Retinal pigment epithelial cell (primary cell): ENCODE data around the gene DMD.

Experiments
- DNase-seq: peaks from one replicate; pipeline ENCODE4 v3.0.0-alpha.2; 2010; ENCODE audit warnings: low read depth
- H3K4me3 ChIP-seq: 2 replicates; pipeline ENCODE4 v1.5.1; 2011; ENCODE audit warnings: mild to moderate bottlenecking, low read length, control low read depth, moderate library complexity
- CTCF ChIP-seq: conservative IDR thresholded peaks from 2 replicates; pipeline ENCODE4 v1.5.1; 2011; ENCODE audit warnings: low read depth, low read length, control low read depth, inconsistent platforms

DMD gene

GRCh38 chrX:31847773-31848172 lies 1363.6 kb downstream of the DMD start:
- no peak for DNase-seq
- no peak for TF ChIP-seq CTCF
- no peak overlapping the region for H3K4me3 ChIP-seq

DNA sequence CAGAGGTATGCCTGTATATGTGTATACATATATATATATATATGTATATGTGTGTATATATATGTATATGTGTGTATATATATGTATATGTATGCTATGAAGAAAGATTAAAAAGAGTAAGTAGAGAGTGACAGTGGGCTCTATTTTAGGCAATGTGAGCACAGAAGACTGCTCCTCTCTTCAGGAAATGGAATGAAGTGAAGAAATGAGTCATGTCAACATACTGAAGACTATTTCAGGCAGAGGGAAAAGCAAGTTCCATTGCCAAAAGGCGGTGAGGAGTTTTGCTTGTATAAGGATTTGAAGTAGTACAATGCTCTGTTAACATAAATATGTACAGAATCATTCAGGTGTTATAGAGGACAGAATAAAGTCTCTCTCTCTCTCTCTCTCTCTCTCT lies 1366.3 kb downstream of the DMD start:
- DNase-seq = no peak
- no peak overlapping the region for H3K4me3 ChIP-seq
- TF ChIP-seq CTCF = no peak

- DNase-seq = no peak
- TF ChIP-seq CTCF = no peak
- no peak overlapping the region for H3K4me3 ChIP-seq
Measured at GRCh38 chrX:31838617-31839016, 1372.7 kb downstream of the DMD start.

GRCh38 chrX:31837445-31838049 lies 1373.8 kb downstream of the DMD start:
- no peak for DNase-seq
- TF ChIP-seq CTCF = no peak

DNA sequence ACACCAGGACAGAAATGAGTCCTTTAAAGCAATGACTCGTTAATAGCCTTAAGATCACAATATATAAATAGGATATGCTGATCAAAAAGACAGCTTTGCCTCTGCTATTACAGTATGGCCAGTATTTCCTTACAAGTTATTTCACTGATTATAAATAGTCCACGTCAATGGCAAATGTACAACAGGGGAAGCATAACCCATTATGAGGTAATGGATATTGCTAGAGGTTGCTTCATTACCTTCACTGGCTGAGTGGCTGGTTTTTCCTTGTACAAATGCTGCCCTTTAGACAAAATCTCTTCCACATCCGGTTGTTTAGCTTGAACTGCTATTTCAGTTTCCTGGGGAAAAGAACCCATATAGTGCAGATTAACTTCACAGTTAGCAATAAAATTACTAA lies 1374.9 kb downstream of the DMD start:
- DNase-seq = no peak
- no peak overlapping the region for H3K4me3 ChIP-seq
- no peak for TF ChIP-seq CTCF

More at GRCh38 chrX:31837445-31838049, 1373.8 kb downstream of the DMD start:
- H3K4me3 ChIP-seq = no peak overlapping the region

DNA sequence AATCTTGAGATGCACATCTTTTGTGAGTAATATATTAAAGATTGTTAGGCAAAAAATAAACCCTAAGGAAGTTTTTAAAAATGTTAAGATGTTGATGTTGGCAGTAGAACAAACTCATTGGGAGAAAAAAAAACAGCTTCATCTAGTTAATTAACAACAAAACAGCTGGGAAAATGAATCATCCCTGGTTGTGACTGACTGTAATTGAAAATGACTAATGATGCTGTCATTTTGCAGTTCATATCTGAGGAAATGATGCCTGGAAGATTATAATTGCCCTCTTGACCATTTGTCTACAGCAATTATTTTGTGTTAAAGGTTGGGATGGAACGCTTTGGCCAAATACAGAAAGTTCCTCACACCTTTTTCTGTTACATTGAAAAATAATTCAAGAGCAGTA lies 1379.1 kb downstream of the DMD start:
- no peak for TF ChIP-seq CTCF
- H3K4me3 ChIP-seq = no peak overlapping the region
- no peak for DNase-seq

DNA sequence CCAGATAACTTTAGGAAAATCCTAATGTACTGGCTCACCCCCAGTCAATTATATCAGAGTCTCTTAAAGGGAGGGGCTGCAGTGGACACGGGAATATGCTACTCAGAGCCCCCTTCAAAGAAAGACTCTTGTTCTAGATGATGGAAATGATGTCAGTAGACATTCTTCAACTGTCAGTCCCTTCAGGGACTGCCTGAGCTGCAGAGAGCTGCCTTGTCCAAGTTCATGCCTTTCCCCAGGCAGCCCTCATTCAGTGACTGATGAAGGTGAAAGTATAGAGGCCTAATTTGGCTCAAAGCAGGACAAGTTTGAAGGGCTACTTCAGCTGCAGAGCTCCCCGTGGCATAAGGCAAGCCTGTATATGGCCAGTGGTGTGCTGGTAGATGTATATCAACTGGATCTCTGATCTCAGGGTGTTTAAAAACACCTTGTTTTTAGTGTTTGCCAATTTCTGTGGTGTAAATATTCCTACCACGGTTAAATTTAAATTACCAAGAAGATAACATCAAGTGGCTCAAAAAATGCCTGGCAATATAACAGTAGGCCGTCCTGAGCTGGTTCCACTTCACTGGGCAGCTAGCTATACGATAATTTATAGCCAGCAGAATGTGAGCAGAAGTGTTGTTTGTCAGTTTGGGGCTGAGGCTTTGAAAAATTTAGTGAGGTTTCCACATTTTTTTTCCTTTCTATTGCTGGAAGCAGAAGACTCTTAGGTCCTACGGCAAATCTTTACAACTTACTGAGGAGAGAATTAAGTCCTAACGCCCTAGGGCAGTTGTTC lies 1390.7 kb downstream of the DMD start:
- no peak for TF ChIP-seq CTCF
- DNase-seq = no peak

More for the DNA sequence above, 1390.7 kb downstream of the DMD start:
- H3K4me3 ChIP-seq = no peak overlapping the region
